ENCODE results near the gene ENPP6.
"Not testable (repeated sequence)": the region's sequence is repeated elsewhere in the genome, so short reads cannot be mapped to it uniquely, and the experiment has no call there.

Gene ENPP6

GRCh38 chr4:184059099-184059498 is 158.6 kb downstream of the ENPP6 start:
- no peak for DNase-seq (ENCODE audit: low spot score)

- no peak for DNase-seq (ENCODE audit: low spot score)
These were observed 159.6 kb downstream of the ENPP6 start for GRCh38 chr4:184058026-184058425.

GRCh38 chr4:184056877-184057276 is 160.8 kb downstream of the ENPP6 start:
- DNase-seq (ENCODE audit: low spot score): no peak

- DNase-seq (ENCODE audit: low spot score): no peak
These were observed 164.2 kb downstream of the ENPP6 start for GRCh38 chr4:184053434-184053833.

GRCh38 chr4:184052616-184053015 is 165.1 kb downstream of the ENPP6 start:
- no peak for DNase-seq (ENCODE audit: low spot score)

- not testable (repeated sequence) for DNase-seq (ENCODE audit: low spot score)
These were observed 166.4 kb downstream of the ENPP6 start for GRCh38 chr4:184051262-184051661.

GRCh38 chr4:184046148-184046547 is 171.5 kb downstream of the ENPP6 start:
- DNase-seq (ENCODE audit: low spot score): no peak

GRCh38 chr4:184041156-184041555 is 176.5 kb downstream of the ENPP6 start:
- DNase-seq (ENCODE audit: low spot score): no peak

- no peak for DNase-seq (ENCODE audit: low spot score)
These were observed 177.7 kb downstream of the ENPP6 start for GRCh38 chr4:184039963-184040383.

All from hematopoietic multipotent progenitor cell treated with erythropoietin and hydrocortisone succinate and interleukin-3 and kit ligand, for 15 days (in vitro differentiated cells).